ENCODE measurements around the gene SPINT1. TPM values are rescaled to one million over a fixed set of nuclear protein-coding genes. Genes with fewer than 3 reads are reported as not detected.

The SPINT1 gene
- total and polyA plus RNA-seq, 2 of the 13 experiments (the other 11 are each of a cell fraction or from before 2014, with no cell fraction given), result 0.49 to 2.5 TPM

- no peak for TF ChIP-seq CERS6 (CRISPR knock-in tag; IDR thresholded peaks at IDR 0.05)
- 0 out of 2 replicates have a peak, but pooled peaks have one; percentile 65 for TF ChIP-seq ZNF691 (CRISPR knock-in tag; IDR thresholded peaks at IDR 0.05; ENCODE audit: borderline replicate concordance, low read depth)
- no peak for TF ChIP-seq FOXM1 (CRISPR knock-in tag; IDR thresholded peaks at IDR 0.05)
- no peak for TF ChIP-seq FOXK2 (IDR thresholded peaks at IDR 0.05)
- peak; percentile 49; the same call in 1 of the 2 replicates for TF ChIP-seq ZNF234 (CRISPR knock-in tag; conservative IDR thresholded peaks at IDR 0.05)
- no peak for TF ChIP-seq SP1 (IDR thresholded peaks at IDR 0.05)
- 0 out of 2 replicates have a peak, but pooled peaks have one; percentile 11 for TF ChIP-seq SP1 (CRISPR knock-in tag; IDR thresholded peaks at IDR 0.05)
- 0 out of 2 replicates have a peak, but pooled peaks have one; percentile 38 for TF ChIP-seq HOXA3 (CRISPR knock-in tag; IDR thresholded peaks at IDR 0.05)
- TF ChIP-seq ZNF329 (CRISPR knock-in tag; IDR thresholded peaks at IDR 0.05; ENCODE audit: low read depth), result no peak
- 0 out of 2 replicates have a peak, but pooled peaks have one; percentile 32 for TF ChIP-seq CREB3 (CRISPR knock-in tag; IDR thresholded peaks at IDR 0.05)
- TF ChIP-seq ZFP37 (CRISPR knock-in tag; IDR thresholded peaks at IDR 0.05; ENCODE audit: borderline replicate concordance), result no peak
- TF ChIP-seq DR1 (CRISPR knock-in tag; IDR thresholded peaks at IDR 0.05), result 0 out of 2 replicates have a peak, but pooled peaks have one; percentile 39
- 0 out of 2 replicates have a peak, but pooled peaks have one; percentile 52 for TF ChIP-seq HOXA9 (CRISPR knock-in tag; IDR thresholded peaks at IDR 0.05; ENCODE audit: borderline replicate concordance)
- peak; percentile 41; the same call in 1 of the 2 replicates for TF ChIP-seq MTF1 (CRISPR knock-in tag; IDR thresholded peaks at IDR 0.05)
- peak; percentile 67; the same call in 1 of the 2 replicates for TF ChIP-seq ZNF557 (CRISPR knock-in tag; IDR thresholded peaks at IDR 0.05)
- peak; percentile 48; the same call in 1 of the 2 replicates for TF ChIP-seq ZMYM4 (CRISPR knock-in tag; IDR thresholded peaks at IDR 0.05)
Measured at GRCh38 chr15:40873694-40874561, 30.1 kb downstream of the SPINT1 start, which contains the start of gene RHOV (continued).
